Fibroblast of lung (primary cell): ENCODE measurements around the gene SH3YL1.

Experiments
- EZH2 ChIP-seq: IDR thresholded peaks from 2 replicates; pipeline ENCODE4 v1.5.1; 2012; ENCODE audit warnings: low read length, control low read depth, mild to moderate bottlenecking; ENCODE audit errors: missing control alignments
- TF ChIP-seq, protein P1 (sequence below), 2 donors: IDR thresholded peaks in 1 of 2; conservative IDR thresholded peaks in 1 of 2; 1 replicate in 1 of 2; 2 replicates in 1 of 2; pipeline ENCODE4 v1.5.1; 2011 to 2012; ENCODE audit warnings: low read length in 2 of 2, control low read depth in 1 of 2, inconsistent platforms in 1 of 2, low read depth in 1 of 2, mild to moderate bottlenecking in 1 of 2

DNA sequence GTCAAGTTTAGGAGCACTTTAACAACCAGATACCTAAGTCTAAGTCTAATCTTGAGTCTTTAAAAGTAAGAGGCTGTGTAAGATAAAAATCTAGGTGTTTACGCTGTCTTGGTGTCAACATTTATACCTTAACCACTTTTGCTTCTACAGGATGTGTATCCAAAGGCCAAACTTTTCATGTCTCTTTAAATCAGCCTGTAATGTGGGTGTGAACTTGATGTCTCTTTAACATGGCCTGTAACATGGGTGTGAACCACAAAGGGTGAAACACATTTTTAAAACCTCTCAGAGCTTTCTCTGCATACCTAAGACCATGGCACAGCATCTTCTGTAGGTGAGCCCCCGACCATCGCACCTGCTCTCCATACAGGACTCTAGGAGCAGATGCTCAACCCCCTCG is 40.4 kb downstream of the SH3YL1 start:
- TF ChIP-seq, protein P1, sequence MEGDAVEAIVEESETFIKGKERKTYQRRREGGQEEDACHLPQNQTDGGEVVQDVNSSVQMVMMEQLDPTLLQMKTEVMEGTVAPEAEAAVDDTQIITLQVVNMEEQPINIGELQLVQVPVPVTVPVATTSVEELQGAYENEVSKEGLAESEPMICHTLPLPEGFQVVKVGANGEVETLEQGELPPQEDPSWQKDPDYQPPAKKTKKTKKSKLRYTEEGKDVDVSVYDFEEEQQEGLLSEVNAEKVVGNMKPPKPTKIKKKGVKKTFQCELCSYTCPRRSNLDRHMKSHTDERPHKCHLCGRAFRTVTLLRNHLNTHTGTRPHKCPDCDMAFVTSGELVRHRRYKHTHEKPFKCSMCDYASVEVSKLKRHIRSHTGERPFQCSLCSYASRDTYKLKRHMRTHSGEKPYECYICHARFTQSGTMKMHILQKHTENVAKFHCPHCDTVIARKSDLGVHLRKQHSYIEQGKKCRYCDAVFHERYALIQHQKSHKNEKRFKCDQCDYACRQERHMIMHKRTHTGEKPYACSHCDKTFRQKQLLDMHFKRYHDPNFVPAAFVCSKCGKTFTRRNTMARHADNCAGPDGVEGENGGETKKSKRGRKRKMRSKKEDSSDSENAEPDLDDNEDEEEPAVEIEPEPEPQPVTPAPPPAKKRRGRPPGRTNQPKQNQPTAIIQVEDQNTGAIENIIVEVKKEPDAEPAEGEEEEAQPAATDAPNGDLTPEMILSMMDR (conservative IDR thresholded peaks at IDR 0.05 in 1 of 2, IDR thresholded peaks at IDR 0.05 in 1 of 2; ENCODE audit: low read depth in 1 of 2, low read length in 2 of 2) = no peak
- TF ChIP-seq EZH2 = no peak
